GM19372 (cell line): ENCODE measurements around the gene CEACAM19.
"Not testable (repeated sequence)": the region's sequence is repeated elsewhere in the genome, so short reads cannot be mapped to it uniquely, and the experiment has no call there.

Source experiments
- ATAC-seq: cut with Tn5 transposase; IDR thresholded peaks from one replicate; pipeline ENCODE4 v1.9.1; 2021; ENCODE audit warnings: mild to moderate bottlenecking, low read depth, moderate library complexity; ENCODE audit not compliant: unreplicated experiment

Gene CEACAM19

DNA sequence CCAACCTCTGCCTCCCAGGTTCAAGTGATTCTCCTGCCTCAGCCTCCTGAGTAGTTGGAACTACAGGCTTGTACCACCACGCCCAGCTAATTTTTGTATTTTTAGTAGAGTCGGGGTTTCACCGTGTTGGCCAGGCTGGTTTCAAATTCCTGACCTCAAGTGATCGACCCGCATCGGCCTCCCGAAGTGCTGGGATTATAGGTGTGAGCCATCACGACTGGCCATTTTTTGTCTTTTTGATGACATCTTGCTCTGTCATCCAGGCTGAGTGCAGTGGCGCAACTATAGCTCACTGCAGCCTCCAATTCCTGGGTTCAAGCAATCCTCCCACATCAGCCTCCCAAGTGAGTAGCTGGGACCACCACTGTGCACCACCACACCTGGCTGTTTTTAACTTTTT is 49.1 kb downstream of the CEACAM19 start:
- not testable (repeated sequence) for ATAC-seq

- no peak for ATAC-seq
Observed at GRCh38 chr19:44720945-44721344, 49.7 kb downstream of the CEACAM19 start.

DNA sequence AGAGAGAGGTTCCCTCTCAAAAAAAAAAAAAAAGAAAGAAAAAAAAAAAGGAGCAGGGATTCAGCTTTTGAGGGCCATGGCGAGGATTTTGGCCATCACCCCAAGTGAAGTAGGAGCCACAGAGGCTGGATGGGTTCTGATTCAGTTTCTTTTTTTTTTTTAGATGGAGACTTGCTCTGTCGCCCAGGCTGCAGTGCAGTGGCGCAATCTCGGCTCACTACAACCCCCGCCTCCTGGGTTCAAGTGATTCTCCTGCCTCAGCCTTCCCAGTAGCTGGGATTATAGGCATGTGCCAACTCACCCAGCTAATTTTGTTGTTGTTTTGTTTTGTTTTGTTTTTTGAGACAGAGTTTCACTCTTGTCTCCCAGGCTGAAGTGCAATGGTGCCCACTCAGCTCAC is 50.1 kb downstream of the CEACAM19 start:
- ATAC-seq: not testable (repeated sequence)

- ATAC-seq: no peak
Observed at GRCh38 chr19:44722131-44723121, 51.1 kb downstream of the CEACAM19 start.

DNA sequence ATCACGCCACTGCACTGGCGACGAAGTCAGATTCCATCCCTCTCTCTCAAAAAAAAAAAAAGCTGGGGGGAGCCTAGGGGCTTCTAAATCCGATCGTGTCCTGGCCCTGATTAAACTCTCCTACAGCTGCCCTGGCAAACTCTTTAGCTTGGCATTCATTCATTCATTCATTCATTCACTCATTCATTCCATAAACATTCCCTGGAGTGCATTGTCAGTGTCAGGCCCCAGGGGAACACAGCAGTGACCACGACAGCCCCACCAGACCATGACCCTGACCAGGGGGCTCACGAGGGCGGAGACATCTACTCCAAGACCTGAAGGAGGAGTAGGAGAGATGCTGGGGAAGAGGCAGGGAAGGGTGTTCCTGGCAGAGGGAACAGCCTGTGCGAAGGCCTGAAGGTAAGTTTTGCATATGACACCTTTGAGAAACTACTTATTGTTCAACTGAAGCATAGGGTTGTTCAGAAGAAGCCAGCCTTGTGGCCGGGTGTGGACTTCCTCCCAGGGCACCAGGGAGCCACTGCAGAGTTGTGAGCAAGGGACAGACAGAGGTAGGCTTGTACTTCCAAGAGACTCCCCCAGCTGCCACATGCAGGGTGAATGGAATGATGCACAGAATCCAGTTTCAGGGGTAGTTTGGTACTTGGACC is 52.1 kb downstream of the CEACAM19 start:
- peak; percentile 45 for ATAC-seq

GRCh38 chr19:44723952-44724319 is 52.7 kb downstream of the CEACAM19 start:
- ATAC-seq: peak; percentile 67

GRCh38 chr19:44725251-44725650 is 54.0 kb downstream of the CEACAM19 start:
- no peak for ATAC-seq

GRCh38 chr19:44725684-44726083 is 54.4 kb downstream of the CEACAM19 start:
- ATAC-seq: no peak

- ATAC-seq: no peak
Observed at GRCh38 chr19:44726465-44726864, 55.2 kb downstream of the CEACAM19 start.

GRCh38 chr19:44728178-44728577 is 56.9 kb downstream of the CEACAM19 start:
- no peak for ATAC-seq

DNA sequence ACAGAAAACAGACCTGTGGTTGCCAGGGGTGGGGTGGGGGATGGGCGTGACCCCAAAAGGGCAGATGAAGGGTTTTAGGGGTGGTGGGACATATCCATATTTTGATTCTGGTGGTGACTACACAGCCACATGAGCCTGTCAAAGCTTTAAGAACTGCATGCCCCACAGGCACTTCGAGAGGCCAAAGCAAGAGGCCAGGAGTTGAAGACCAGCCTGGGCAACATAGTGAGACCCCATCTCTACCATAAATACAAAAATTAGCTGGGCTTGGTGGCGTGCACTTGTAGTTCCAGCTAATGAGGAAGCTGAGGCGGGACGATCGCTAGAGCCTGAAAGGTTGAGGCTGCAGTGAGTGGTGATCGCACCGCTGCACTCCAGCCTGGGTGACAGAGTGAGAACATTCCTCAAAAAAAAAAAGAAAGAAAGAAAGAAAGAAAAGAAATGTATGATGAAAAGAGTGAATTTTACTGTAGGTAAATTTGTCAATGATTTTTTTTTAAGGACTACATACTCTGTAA is 58.3 kb downstream of the CEACAM19 start:
- no peak for ATAC-seq

DNA sequence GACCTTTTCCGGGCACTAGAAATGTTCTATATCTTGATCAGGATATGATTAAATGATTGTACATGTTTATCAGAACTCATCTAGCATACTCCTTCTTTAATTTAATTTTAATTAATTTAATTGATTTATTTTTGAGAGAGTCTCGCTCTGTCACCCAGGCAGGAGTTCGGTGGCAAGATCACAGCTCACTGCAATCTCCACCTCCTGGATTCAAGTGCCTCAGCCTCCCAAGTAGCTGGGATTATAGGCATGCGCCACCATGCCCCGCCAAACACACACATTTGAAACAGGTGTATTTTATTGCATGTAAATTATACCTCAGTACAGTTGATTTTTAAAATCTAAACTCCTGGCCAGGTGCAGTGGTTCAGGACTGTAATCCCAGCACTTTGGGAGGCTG is 59.8 kb downstream of the CEACAM19 start:
- no peak for ATAC-seq

DNA sequence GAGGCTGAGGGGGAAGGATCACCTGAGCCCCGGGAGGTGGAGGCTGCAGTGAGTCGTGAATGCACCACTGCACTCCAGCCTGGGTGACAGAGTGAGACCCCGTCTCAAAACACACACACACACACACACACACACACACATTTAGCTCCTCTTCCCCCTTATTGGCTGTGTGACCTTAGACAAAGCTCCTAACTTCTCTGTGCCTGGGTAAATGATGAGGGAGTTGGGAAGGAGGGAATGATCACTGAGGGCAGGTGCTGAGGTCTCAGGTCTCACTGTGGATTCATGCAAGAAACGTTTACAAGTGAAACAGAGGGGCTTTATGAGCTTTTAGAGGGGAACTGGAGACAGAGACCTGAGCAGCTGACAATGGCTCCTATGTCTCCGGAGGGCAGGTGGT is 60.3 kb downstream of the CEACAM19 start:
- ATAC-seq: no peak

DNA sequence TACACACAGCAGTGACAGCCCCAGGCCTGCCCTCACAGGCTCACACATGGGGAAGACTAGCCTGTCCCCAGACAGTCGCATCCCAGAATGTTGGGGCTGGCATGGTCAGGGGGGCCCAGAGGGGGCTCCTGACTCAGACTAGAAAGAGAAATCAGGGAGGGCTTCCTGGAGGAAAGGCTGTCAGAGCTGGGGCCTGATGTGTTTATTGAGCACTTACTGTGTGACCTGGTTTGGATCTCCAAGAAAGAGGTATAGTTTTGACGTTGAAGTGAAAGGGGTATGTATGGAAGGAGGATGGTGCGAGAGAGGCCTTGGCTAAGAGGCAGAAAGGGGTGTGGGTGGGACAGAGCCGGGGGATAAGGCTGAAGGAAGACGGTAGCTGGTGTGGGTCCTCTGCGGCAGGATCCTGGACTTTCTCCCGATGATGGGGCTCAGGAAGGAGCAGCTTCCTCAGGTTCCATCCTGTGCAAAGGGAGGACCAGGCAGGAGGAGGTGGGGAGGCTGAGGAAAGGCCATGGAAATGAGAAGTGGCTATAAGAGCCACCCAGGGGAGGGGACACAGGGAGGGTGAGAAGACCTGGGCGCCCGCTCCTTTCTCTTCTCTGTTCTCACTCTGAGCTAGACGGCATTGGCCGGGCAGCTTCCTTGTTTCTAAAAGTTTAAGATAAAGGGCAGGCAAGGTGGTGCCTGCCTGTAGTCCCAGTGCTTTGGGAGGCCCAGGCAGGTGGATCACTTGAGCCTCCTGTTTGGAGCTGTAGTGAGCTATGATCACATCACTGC is 61.1 kb downstream of the CEACAM19 start:
- no peak for ATAC-seq
